Hepatic stellate cell (primary cell): ENCODE measurements around the gene PEAK3.

ENCODE experiments used
- DNase-seq: peaks from one replicate; pipeline ENCODE4 v3.0.0; 2011; ENCODE audit warnings: low spot score

Gene PEAK3

DNA sequence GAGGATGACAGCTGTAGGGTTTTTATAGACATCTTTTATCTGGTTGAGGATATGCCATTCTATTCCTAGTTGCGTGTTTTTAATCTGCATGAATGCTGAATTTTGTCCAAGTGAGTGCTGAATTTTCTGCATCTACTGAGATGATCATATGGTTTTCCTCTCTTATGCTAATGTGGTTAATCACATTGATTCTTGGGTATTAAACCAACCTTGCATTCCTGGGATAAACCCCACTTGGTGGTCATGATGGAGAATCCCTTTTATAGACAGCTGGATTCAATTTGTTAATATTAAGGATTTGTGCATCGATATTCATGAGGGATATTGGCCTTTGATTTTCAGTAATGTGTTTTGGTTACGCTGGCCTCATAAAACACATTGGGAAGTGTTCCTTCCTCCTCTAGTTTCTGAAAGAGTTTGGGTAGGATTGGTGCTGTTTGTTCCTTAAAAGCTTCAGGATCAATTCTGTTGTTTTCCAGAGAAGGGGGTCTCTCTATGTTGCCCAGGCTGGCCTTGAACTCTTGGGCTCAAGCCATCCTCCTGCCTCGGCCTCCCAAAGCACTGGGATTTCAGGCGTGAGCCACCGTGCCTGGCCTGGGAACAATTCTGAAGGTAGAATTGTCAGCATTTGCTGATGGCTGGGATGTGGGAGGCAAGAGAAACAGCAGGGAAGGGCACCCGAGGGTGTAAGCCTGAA lies 33.3 kb upstream of the PEAK3 start:
- no peak for DNase-seq

DNA sequence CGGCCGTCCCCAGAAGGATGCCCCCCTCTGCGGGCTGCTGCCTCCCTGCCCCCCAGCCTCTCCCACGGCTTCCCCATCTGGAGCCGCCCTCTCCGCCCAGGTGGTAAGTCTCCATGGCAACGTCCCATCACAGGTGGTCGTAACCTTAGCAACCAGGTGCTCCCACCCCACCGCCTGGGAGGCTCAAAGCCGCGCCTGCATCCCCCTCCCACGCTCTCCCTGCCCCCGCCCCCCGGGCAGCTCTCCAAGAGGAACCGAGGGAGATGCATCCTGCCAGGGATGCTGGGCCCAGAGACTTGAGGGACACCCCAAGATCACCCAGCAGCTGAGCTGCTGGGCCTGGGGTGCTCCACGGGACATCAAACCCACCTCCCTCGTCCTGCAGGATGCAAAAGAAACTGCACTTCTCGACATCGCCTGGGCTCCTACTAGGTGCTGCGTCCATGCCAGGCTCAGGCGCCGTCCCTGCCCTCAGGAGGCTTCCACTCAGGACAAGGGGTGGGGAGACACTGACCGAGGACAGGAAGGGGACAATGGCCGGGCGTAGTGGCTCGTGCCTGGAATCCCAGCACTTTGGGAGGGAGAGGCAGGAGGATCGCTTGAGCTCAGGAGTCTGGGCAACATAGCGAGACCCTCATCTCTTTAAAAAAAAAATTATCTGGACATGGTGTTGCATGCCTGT lies 31.0 kb upstream of the PEAK3 start:
- DNase-seq: no peak

DNA sequence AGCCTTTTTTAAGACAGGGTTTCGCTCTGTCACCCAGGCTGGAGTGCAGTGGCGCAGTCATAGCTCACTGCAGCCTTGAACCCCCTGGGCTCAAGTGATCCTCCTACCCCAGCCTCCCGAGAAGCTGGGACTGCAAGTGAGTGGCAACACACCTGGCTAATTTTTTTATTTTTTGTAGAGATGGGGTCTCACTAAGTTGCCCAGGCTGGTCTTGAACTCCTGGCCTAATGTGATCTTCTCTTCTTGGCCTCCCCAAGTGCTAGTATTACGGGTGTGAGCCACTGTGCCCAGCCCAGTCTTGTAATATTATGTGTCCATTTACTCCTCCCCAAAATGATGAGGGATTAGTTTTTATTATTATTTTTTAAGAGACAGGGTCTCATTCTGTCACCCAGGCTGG lies 29.1 kb upstream of the PEAK3 start:
- no peak for DNase-seq

DNA sequence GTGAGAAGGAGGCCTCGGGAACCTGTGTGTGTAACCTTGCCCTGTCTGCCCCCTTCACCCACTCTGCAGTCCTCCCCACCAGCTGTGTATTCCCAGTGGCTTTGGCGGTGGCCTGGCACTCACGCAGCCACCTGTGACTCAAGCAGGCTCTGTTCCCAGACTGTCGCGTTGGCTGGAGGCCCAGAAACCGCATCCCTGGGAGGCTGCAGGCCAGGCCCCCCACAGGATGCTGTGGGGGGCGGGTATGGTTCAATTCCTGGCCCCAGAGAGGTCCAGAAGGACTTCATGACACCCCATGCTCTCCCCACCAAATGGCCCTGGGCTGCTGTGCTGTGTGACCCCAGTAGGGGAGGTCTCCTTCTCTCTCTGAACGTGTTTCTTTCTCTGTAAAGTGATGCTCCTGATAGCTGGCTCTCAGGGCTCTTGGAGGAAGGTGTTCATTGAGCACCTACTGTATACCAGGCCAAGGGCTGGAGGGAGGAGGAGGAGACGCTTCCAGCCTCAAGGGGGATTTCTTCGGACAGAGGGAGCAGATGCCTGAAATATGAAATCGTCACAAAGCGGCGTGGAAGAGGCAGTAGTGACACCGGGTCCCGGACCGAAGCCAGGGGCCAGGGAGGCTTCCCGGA lies 27.9 kb upstream of the PEAK3 start:
- DNase-seq: no peak

DNA sequence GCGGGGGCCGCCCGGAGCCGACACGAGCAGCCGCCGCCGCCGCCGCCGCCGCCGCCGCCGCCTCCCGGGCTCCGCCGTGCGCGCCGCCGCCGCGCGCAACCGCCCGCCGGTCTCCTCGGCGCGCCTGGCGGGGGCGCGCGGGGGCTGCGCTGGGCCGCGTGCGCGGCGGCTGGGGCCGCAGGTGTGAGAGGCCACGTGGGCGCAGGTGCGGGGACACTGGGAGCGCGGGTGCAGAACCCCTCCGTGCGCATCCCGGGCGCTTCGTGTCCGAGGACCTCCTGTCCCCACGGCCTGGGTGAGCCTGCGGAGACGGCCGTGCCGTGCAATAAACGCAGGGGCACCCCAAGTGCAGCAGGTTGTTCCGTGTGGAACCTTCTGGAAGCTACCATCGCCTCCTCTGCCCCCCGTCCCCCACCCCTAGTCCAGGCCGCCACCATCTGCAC lies 26.2 kb upstream of the PEAK3 start, which contains the start of gene LINGO3:
LINGO3 (minus strand) TSS at position 41 of the 443 bp plus-strand sequence. CDS start 16,378 bp downstream, outside the sequence.
- DNase-seq: no peak

DNA sequence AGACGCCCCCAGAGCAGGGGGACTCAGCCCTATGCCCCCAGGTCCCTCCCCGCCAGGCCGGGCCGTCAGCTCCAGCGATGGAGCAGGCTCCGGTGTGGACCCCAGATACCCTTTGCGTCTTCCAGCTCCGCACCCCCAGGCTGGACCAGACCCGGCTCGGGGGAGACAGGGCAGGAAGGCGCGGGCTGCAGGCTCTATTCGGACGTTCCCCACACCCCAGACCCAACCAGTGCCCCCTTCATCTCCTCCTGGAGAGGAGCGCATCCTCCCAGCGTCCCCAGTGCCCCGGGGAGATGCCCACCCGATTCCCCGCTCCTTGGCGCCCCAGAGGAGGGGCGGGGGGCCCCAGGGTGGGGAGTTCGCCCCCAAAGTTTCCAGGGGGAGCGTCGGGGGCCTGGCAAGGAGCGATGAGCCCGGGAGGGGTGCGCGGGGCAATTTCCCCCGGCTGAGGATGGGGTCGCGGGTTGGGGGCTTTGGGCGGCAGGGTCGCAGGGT lies 25.6 kb upstream of the PEAK3 start:
- DNase-seq: no peak

DNA sequence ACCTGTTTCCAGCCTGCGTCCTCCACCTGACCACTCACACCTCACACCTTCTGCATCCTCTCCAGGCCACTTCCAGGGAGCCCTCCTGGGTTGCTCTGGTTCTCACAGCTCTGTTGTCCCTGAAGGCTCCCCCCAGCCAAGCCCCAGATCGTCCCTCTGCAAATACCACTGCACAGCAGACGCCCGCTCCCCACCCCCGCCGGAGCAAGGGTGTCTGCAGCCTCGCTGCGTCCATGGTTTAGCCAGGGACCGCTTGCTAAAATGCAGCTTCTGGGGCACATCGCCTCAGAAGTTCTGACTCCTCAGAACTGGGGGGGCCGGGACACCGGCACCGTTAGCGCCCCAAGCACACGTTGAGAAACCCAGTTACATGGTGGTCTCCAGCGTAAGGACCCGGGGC lies 25.0 kb upstream of the PEAK3 start:
- no peak for DNase-seq

DNA sequence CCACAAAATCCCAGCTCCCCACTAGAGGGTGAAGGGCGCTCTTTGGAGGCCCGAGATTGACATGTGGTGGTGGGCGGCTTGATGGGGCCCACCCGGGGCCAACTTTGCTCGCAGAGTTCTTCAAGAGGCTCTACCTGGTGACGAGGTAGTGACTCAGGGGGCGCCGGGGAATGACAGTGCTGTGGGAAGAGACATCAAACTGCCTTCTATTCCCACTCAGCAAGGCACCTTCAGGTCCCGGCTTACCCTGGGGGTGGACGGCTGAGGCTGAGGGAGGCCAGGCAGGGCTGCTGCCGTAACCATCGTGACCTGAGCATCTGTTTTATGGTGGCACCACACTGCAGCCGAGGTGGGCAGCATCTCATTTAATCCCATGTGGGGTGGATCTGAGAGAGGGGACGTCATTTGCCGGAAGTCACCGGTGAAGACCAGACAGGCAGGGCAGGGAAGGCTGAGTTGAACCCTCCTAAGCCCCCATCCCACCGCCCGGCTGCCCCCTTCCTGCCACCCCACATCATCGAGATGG lies 24.4 kb upstream of the PEAK3 start:
- no peak for DNase-seq

DNA sequence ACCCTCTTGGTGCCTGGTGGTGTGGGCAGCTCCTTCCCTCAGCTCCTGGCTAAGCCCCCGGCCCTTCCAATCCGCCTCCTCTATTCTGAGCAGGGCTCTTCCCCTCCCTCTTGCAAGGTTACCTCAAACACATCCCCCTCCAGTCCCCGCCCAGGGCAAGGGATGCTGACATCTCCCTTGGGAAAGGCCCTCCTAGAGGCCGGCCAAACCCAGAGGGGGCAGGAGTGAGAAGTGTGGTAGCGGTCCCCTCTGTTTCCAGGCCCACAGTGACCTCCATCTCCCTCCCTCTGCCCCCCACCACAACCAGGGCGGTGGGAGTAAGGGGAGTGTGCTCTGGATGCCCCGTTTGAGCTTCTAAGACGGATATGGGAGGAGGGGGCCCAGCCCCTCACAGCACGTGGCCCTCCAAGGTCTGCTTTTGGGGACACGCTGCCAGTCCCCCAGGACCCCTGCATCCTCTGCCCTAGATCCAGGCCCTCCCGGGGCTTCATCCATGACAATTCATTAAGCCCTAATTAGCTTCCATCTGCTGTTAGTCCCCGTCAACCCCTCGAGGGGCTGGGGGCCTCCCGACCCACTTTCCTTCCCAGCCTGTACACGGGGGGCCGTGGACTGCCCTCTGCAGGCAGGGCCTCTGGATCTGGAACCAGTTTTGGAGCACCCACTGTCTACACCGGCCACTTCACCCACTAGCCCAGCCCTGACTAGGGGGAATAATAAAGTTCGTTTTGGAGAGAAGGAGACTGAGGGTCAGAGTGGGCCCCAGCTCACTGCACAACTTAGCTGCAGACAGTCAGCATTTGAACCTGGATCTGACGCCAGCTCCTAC lies 23.7 kb upstream of the PEAK3 start:
- no peak for DNase-seq

DNA sequence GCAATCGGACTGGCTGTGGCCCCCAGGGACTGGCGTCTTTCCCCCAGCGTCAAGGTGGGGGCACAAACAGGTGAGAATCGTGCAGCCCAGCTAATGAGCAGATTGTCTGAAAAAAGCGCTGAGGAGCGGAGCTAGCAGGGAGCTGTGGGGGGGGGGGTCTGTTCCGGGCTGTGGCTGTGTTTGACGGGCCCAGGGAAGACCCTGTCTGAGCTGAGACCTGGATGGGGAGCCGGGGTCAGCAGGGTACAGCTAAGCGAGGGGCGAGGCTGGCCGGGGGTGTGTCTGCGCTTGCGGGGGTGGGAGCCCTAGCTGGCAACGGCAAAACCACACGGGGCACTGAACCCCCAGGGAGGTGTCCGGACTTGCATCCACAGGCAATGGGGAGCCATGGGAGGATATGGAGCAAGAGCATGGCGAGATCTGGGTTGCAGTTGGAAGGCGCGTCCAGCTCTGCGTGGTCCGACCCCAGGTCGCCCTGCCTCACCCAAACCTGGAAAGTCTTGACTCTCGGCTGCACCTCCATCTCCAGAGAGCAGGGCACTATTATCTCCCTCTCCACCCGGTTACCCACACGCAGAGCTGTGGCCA lies 21.3 kb upstream of the PEAK3 start:
- DNase-seq: no peak

DNA sequence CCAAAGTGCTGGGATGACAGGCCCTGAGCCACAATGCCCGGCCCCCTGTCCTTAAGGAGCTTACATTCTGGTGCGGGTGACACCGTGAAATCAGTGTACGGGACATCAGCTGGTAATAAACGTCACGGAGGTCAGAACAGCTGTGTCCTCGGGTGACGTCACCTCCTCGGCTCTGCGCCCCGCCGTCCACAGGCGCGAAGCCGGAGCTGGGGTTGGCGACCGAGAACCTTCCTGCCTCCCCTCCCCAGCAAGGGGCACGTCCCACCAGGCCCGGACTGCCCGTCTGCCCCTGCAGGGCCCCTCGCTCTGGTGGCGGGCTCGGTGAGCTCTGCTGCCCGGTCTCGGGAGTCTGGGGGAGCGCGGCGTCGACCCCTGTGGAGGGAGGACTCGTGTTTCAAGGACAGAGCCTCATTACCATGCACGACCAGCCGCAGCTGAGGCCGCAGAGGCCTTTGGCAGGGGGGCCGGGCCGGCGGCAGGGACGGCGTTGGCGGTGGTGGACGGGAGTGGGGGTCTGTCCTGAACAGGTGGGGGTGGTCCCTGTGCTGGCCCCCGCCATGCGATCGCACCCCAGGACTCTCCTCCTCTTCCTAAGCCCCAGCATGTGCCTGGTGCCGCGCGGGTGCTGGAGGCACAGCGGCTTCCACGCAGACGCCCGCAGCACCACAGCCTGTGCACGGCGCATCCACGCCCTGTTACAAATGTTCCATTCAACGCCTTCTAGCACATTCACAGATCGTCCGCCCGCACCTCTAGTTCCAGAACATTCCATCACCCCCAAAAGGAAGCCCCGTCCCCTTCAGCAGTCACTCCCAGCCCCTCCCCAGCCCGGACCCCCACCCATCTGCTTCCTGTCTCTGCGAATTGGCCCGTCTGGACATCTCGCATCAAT lies 20.6 kb upstream of the PEAK3 start:
- DNase-seq: peak; percentile 64

DNA sequence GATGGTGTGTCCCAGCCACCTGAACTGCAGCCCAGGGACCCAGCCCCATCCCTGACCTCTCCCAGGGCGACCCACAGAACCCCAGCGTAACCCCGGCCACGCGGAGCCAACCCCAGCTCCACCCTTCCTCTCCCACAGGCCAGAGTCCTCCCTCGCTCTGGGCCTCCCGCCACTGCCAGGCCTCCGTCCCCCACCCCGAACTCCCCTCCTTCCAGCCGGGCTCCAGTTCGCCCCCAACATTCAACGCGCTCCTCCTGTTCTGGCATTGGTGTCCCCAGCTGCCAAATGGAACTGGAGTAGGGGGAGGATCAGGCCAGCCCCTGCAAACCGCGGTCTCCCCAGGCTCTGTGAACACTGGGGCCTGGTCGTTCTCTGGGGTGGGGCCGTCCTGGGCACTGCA lies 18.6 kb upstream of the PEAK3 start:
- DNase-seq: no peak

DNA sequence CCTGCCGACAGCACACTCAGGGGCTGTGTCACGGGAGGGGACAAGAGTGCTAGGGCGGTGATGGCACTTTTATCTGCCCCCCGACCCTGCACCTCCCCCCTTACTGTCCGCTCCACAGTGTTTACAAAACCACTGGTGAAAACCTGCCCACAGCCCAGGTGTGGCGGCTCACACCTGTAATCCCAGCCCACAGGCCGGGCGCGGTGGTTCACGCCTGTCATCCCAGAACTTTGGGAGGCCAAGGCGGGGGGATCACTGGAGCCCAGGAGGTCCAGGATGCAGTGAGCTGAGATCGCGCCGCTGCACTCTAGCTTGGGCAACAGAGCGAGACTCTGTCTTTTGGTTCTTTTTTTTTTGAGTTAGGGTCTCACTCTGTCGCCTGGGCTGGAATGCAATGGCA lies 14.2 kb upstream of the PEAK3 start:
- DNase-seq: no peak

DNA sequence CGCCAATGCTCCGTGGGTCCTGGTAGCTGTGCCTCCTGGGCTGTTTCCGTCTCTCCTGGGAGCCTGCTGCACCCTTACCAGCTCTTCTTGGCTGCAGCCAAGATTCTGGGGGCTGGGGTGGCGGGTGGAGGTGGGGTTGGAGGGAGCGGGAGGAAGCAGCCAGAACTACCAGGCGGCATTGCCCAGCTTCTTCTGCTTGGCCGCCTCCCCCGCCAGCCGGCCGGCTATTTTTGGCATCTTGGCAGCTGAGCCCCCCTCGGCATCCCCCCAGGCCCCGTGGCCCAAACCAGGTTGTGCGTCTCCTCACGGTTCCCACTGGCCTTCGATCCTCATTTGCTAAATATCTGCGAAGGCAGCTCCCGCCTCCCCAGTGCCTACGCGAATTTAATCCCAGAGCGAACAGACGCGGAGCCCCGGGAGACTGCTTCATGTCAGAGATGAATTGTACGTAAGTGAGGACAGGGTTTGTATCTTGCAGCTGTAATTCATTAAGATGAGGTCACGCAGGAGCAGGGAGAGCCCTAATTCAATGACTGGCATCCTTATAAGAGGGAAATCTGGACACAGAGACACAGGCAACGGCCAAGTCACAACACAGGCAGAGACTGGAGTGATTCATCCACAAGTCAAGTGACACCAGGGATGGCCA lies 12.8 kb upstream of the PEAK3 start:
- peak; percentile 87 for DNase-seq

DNA sequence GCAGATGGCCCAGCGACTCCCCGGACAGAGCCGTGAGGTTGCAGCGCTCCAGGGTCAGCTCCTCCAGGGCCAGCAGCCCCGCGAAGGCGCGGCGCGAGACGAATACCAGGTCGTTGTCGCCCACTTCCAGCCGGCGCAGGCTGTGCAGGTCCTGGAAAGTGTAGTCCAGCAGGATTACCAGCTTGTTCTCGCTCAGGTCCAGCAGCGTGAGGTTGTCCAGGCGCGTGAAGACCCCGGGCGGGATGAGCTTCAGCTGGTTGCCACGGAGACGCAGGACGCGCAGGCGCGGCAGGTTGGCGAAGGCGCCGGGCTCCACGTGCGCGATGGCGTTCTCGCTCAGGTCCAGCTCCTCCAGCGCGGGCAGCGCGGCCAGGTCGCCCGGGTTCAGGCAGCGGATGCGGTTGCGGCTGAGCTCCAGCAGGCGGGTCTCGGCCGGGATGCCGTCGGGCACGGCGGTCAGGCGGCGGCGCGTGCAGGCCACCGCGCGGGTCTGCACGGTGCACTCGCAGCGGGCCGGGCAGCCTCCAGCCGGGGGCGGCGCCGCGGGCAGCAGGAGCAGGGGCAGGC lies 9.3 kb upstream of the PEAK3 start:
- no peak for DNase-seq

DNA sequence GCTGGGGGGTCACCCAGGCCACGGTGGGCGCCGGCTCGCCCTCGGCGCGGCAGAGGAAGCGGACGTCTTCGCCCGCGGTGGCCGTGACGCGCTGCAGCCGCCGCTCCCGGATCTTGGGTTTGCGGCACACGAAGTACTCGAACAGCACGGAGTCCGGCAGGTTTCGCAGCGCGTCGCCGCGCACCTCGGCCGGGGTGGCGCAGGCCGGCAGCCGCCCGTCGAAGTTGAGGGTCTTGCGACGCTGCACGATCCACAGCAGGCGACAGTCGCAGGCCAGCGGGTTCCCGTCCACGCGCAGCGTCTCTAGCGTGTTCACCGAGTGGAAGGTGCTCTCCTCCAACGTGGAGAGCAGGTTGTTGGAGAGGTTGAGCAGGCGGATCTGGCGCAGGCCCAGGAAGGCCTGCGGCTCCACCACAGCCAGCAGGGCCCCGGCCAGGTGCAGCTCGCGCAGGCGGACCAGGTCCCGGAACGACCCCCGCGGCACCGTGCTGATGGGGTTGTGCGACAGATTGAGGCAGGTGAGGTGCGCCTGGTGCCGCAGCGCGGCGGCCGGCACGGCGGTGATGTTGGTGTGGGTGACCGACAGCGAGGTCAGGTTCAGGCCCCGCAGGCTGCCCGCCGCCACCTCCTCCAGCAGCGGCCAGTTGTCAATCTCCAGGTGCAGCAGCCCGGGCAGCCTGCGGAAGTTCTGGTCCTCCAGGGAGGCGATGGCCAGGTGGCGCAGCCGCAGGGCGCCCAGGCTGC lies 8.6 kb upstream of the PEAK3 start:
- no peak for DNase-seq

DNA sequence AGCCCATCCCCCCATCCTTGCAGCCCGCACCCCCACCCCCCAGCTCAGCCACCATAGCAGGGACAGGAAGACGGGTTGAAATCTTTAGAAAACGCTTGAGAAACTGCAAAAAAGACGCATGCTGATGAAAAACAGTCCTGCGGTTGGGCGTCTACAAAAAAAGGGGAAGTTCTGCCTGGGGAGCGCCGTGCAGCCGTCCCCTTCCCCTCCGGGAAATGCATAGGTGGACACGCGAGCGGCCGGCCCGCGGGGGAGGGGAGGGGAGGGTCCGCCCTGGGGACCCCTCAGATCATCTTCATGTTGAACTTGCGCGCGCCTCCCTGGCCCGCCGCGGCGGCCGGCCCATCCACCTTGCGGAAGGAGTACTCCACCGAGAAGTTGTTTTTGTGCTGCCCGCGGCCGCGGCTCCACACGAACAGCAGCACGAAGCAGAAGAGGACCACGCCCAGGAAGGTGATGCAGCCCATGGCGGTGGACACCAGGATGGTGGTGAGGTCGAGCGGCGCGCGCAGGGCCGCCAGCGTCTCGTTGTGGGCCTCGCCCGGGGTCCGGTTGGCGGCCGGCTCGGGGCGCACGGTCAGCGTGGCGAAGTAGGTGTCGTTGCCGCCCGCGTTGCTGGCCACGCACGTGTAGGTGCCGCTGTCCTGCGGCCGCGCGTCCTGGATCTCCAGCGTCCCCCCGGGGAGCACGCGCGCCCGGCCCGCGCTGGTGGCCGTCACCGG lies 7.9 kb upstream of the PEAK3 start:
- DNase-seq: peak; percentile 66
